DOHH2 (cell line): ENCODE measurements around the gene ENDOU.

ENCODE experiments used
- EZH2phosphoT487 ChIP-seq: fragments of 200-600 bp; sonication (generic); IDR thresholded peaks from 2 replicates; pipeline ENCODE4 v1.6.1; 2017; ENCODE audit warnings: borderline replicate concordance, mild to moderate bottlenecking, antibody characterized with exemption, low read length, moderate library complexity, mixed read lengths
- TF ChIP-seq, protein P1 (sequence below): fragments of 200-600 bp; sonication (generic); IDR thresholded peaks from one replicate; pipeline ENCODE4 v1.5.1; 2014; ENCODE audit warnings: antibody characterized with exemption, mild to moderate bottlenecking, low read depth, low read length; ENCODE audit not compliant: poor library complexity, severe bottlenecking

DNA sequence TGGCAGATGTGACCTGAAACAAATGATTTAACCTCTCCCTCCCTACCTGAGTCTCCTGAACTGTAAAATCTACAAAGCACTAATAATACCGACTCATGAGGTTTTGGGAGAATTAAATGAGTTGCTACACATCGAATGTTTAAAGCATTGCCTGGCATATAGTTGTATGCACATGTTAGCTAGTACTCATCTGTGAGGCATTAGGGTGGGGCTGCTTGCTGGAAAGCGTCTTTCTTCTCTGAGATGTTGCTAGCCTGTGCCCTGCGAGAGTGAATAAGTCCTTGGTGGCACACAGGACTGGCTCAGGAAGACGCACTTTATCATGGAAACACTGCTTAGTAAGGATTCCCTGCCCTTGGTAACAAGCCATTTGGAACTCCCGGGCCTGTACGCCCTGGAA is 27.3 kb upstream of the ENDOU start:
- TF ChIP-seq, protein P1, sequence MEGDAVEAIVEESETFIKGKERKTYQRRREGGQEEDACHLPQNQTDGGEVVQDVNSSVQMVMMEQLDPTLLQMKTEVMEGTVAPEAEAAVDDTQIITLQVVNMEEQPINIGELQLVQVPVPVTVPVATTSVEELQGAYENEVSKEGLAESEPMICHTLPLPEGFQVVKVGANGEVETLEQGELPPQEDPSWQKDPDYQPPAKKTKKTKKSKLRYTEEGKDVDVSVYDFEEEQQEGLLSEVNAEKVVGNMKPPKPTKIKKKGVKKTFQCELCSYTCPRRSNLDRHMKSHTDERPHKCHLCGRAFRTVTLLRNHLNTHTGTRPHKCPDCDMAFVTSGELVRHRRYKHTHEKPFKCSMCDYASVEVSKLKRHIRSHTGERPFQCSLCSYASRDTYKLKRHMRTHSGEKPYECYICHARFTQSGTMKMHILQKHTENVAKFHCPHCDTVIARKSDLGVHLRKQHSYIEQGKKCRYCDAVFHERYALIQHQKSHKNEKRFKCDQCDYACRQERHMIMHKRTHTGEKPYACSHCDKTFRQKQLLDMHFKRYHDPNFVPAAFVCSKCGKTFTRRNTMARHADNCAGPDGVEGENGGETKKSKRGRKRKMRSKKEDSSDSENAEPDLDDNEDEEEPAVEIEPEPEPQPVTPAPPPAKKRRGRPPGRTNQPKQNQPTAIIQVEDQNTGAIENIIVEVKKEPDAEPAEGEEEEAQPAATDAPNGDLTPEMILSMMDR = no peak
- TF ChIP-seq EZH2phosphoT487 = no peak
